Prostate gland (tissue), 2 donors: ENCODE results near the gene DDAH1. TPM values are rescaled to one million over a fixed set of nuclear protein-coding genes. Genes with fewer than 3 reads are reported as not detected.

Source experiments
- DNase-seq: peaks from one replicate; pipeline ENCODE4 v3.0.0-alpha.2; 2019; ENCODE audit warnings: low spot score
- H3K27ac ChIP-seq, 2 donors: fragments of 200-600 bp; sonication (generic); 2 replicates each; pipeline ENCODE4 v1.5.1; 2017 to 2019
- H3K27me3 ChIP-seq: fragments of 200-600 bp; sonication (generic); replicated peaks from 2 replicates; pipeline ENCODE4 v1.5.1; 2019; ENCODE audit not compliant: insufficient read depth
- H3K36me3 ChIP-seq, 2 donors: fragments of 200-600 bp; sonication (generic); 1 replicate in 1 of 2; 2 replicates in 1 of 2; pipeline versions ENCODE4 v1.5.1 to v1.8.1; 2017 to 2019
- H3K4me1 ChIP-seq: fragments of 200-600 bp; sonication (generic); replicated peaks from 2 replicates; pipeline ENCODE4 v1.5.1; 2019
- H3K4me3 ChIP-seq, 2 donors: fragments of 200-600 bp; sonication (generic); 2 replicates each; pipeline ENCODE4 v1.5.1; 2017 to 2019
- H3K9me3 ChIP-seq: fragments of 200-600 bp; sonication (generic); 2 replicates; pipeline ENCODE4 v1.5.1; 2017
- CTCF ChIP-seq, 4 experiments: fragments of 200-600 bp in 2 of 4; fragments of 450-650 bp in 2 of 4; sonication (generic) in 2 of 4; IDR thresholded peaks; 1 replicate in 3 of 4; 2 replicates in 1 of 4; pipeline ENCODE4 v1.5.1; 2016 to 2019; ENCODE audit warnings: antibody characterized with exemption in 4 of 4, mild to moderate bottlenecking in 2 of 4, moderate library complexity in 2 of 4
- POLR2A ChIP-seq: fragments of 450-650 bp; IDR thresholded peaks from one replicate; pipeline ENCODE4 v1.6.1; 2016; ENCODE audit warnings: antibody characterized with exemption, mild to moderate bottlenecking
- POLR2AphosphoS5 ChIP-seq: sonication (generic); formaldehyde crosslinking; IDR thresholded peaks from one replicate; pipeline ENCODE4 v1.6.1; 2017; ENCODE audit warnings: antibody characterized with exemption
- WGBS: methylation state at CpG from one replicate; pipeline ENCODE4 v1.1.5; 2018; 5-methylcytosine and 5-hydroxymethylcytosine counted together
- intact Hi-C: fragments of 100-400 bp; cut with DNase I; formaldehyde crosslinking; loops from one replicate; pipeline ENCODE4 v1.14.2; 2022
- total RNA-seq, 2 donors: library from RNA; depleted of rRNA; stranded (reverse); fragments of >200 nt; gene quantifications; one replicate each; pipeline ENCODE4 v1.1.0, GENCODE V29; 2016

Gene DDAH1
- total RNA-seq, 2 donors from 2014 or later = 61.6 to 70.7 TPM

- DNase-seq = no peak
- TF ChIP-seq CTCF (IDR thresholded peaks at IDR 0.05) = no peak
- 86% methylated on average over 2 of the region's 2 CpGs for WGBS
- H3K36me3 ChIP-seq = no peaks in the 10 kb centered on the region
- H3K27me3 ChIP-seq = no peaks in the 10 kb centered on the region
- no peaks in the 10 kb centered on the region for H3K9me3 ChIP-seq
- H3K4me3 ChIP-seq = no peak overlapping the region
- intact Hi-C loops = no loop called here
- H3K4me1 ChIP-seq = peaks cover 4% of the 10 kb centered on the region
- no peak overlapping the region for H3K27ac ChIP-seq
These were observed 107.1 kb downstream of the DDAH1 start for GRCh38 chr1:85357817-85358216.

GRCh38 chr1:85356130-85356529, 108.8 kb downstream of the DDAH1 start:
- no peak for DNase-seq
- TF ChIP-seq POLR2A = no peak
- no peak for TF ChIP-seq CTCF (IDR thresholded peaks at IDR 0.05)
- no peak for TF ChIP-seq POLR2AphosphoS5
- Histone ChIP-seq H3K9me3 (no peaks in the 10 kb centered on the region), H3K27ac (no peak overlapping the region), H3K4me3 (no peak overlapping the region), H3K4me1 (peaks cover 3% of the 10 kb centered on the region), H3K36me3 (no peaks in the 10 kb centered on the region), H3K27me3 (no peaks in the 10 kb centered on the region)
- intact Hi-C loops = no loop called here

DNA sequence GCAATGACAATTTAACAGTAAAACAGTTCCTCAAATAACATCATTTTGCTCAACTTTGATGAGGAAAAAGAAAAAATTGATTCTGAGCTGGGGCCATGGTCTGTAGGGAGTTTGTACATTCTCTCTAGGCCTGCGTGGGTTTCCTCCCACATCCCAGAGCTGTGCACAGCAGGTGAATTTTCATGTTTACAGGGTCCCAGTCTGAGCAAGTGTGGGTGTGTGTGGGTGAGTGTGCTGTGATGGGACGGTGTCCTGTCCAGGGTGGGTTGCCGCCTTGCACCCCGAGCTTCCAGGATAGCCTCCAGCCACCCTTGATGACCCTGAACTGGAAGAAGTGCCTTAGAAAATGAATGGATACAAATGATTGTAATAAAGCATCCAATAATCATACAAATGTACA, 112.9 kb downstream of the DDAH1 start:
- no peak for DNase-seq
- intact Hi-C loops = no loop called here
- Histone ChIP-seq H3K9me3 (no peaks in the 10 kb centered on the region), H3K4me1 (no peaks in the 10 kb centered on the region), H3K27ac (no peak overlapping the region), H3K4me3 (no peak overlapping the region), H3K36me3 (no peaks in the 10 kb centered on the region), H3K27me3 (no peaks in the 10 kb centered on the region)
- 97% methylated on average over 4 of the region's 4 CpGs for WGBS
- TF ChIP-seq POLR2AphosphoS5 = no peak
- TF ChIP-seq CTCF (IDR thresholded peaks at IDR 0.05) = no peak
- TF ChIP-seq POLR2A = no peak

GRCh38 chr1:85351202-85351828, 113.6 kb downstream of the DDAH1 start:
- Histone ChIP-seq H3K9me3 (no peaks in the 10 kb centered on the region), H3K27me3 (no peaks in the 10 kb centered on the region), H3K36me3 (no peaks in the 10 kb centered on the region), H3K4me3 (no peak overlapping the region), H3K4me1 (no peaks in the 10 kb centered on the region), H3K27ac (no peak overlapping the region)
- intact Hi-C loops = no loop called here
- DNase-seq = no peak
- WGBS = 52% methylated on average over 3 of the region's 3 CpGs
- no peak for TF ChIP-seq POLR2A
- TF ChIP-seq CTCF (IDR thresholded peaks at IDR 0.05) = no peak

GRCh38 chr1:85349224-85349623, 115.7 kb downstream of the DDAH1 start:
- TF ChIP-seq POLR2A = no peak
- TF ChIP-seq POLR2AphosphoS5 = no peak
- no peak for TF ChIP-seq CTCF (IDR thresholded peaks at IDR 0.05)

More at GRCh38 chr1:85349224-85349623, 115.7 kb downstream of the DDAH1 start:
- Histone ChIP-seq H3K4me3 (no peak overlapping the region), H3K27me3 (no peaks in the 10 kb centered on the region), H3K9me3 (no peaks in the 10 kb centered on the region), H3K27ac (no peak overlapping the region), H3K36me3 (no peaks in the 10 kb centered on the region), H3K4me1 (no peaks in the 10 kb centered on the region)
- no peak for DNase-seq
- WGBS = 57% methylated on average over 3 of the region's 3 CpGs
- intact Hi-C loops = no loop called here
